K562 (cell line): ENCODE measurements around the gene CISD3. TPM values are rescaled to one million over a fixed set of nuclear protein-coding genes. Genes with fewer than 3 reads are reported as not detected.

Experiments used
- E2F4 ChIP-seq: sonication (generic); formaldehyde crosslinking; IDR thresholded peaks from 2 replicates; pipeline ENCODE4 v1.8.0; 2022; ENCODE audit warnings: mild to moderate bottlenecking, low read depth, missing genetic modification reagents
- FOXA1 ChIP-seq: fragments of 450-650 bp; IDR thresholded peaks from 2 replicates; pipeline ENCODE4 v1.6.1; 2016; ENCODE audit warnings: mild to moderate bottlenecking, borderline replicate concordance
- GATAD2A ChIP-seq: fragments of 450-650 bp; IDR thresholded peaks from 2 replicates; pipeline ENCODE4 v1.6.1; 2017
- HCFC1 ChIP-seq: IDR thresholded peaks from 2 replicates; pipeline ENCODE4 v1.6.1; 2012; ENCODE audit warnings: low read depth, low read length, improper control_type of control experiment
- HES1 ChIP-seq: fragments of 450-650 bp; IDR thresholded peaks from 2 replicates; pipeline ENCODE4 v1.6.1; 2016; ENCODE audit warnings: low read depth, mild to moderate bottlenecking, moderate library complexity
- JUNB ChIP-seq: fragments of 450-650 bp; formaldehyde crosslinking; conservative IDR thresholded peaks from 2 replicates; pipeline ENCODE4 v1.4.0; 2020; ENCODE audit warnings: mild to moderate bottlenecking
- LCOR ChIP-seq: sonication (generic); formaldehyde crosslinking; IDR thresholded peaks from 2 replicates; pipeline ENCODE4 v1.8.0; 2022; ENCODE audit warnings: mild to moderate bottlenecking, missing genetic modification reagents
- NUFIP1 ChIP-seq: fragments of 450-650 bp; IDR thresholded peaks from 2 replicates; pipeline ENCODE4 v1.6.1; 2018; ENCODE audit not compliant: partially characterized antibody
- PATZ1 ChIP-seq: fragments of 250-450 bp; sonication (Bioruptor Pico); IDR thresholded peaks from 2 replicates; pipeline ENCODE4 v1.5.0; 2020; ENCODE audit warnings: mild to moderate bottlenecking, borderline replicate concordance
- PCBP1 ChIP-seq: fragments of 200-400 bp; formaldehyde crosslinking; IDR thresholded peaks from 2 replicates; pipeline ENCODE4 v1.6.1; 2018; ENCODE audit warnings: mild to moderate bottlenecking, low read depth, low read length; ENCODE audit not compliant: poor library complexity, severe bottlenecking
- POLR2AphosphoS5 ChIP-seq: IDR thresholded peaks from 2 replicates; pipeline ENCODE4 v1.6.1; 2011; ENCODE audit warnings: mild to moderate bottlenecking, low read depth, low read length, moderate library complexity; ENCODE audit not compliant: control insufficient read depth, insufficient read depth
- POLR2G ChIP-seq: fragments of 200-400 bp; formaldehyde crosslinking; IDR thresholded peaks from 2 replicates; pipeline ENCODE4 v1.6.1; 2017; ENCODE audit warnings: low read depth, mild to moderate bottlenecking, antibody characterized with exemption, low read length, moderate library complexity
- RBFOX2 ChIP-seq: fragments of 200-400 bp; formaldehyde crosslinking; IDR thresholded peaks from 2 replicates; pipeline ENCODE4 v1.6.1; 2017; ENCODE audit warnings: low read depth, mild to moderate bottlenecking, low read length, moderate library complexity
- SMARCE1 ChIP-seq: fragments of 450-650 bp; IDR thresholded peaks from 2 replicates; pipeline ENCODE4 v1.7.1; 2016; ENCODE audit warnings: mild to moderate bottlenecking
- ZFX ChIP-seq: sonication (generic); formaldehyde crosslinking; IDR thresholded peaks from 2 replicates; pipeline ENCODE4 v1.8.0; 2022; ENCODE audit warnings: mild to moderate bottlenecking, missing genetic modification reagents, moderate library complexity
- ZNF347 ChIP-seq: fragments of 450-650 bp; formaldehyde crosslinking; IDR thresholded peaks from 2 replicates; pipeline ENCODE4 v1.4.0; 2020; ENCODE audit warnings: low read depth, mild to moderate bottlenecking, moderate library complexity
- ZNF639 ChIP-seq, 2 experiments: fragments of 200-800 bp in 1 of 2; sonication (Bioruptor generic) in 1 of 2; sonication (generic) in 1 of 2; formaldehyde crosslinking in 1 of 2; IDR thresholded peaks in 1 of 2; conservative IDR thresholded peaks in 1 of 2; 2 replicates each; pipeline versions ENCODE4 v1.5.0 to v1.6.1; 2016 to 2020; ENCODE audit warnings: missing compliant biosample characterization in 1 of 2, missing genetic modification characterization in 1 of 2, missing genetic modification reagents in 1 of 2
- ZNF75A ChIP-seq: fragments of 450-650 bp; formaldehyde crosslinking; IDR thresholded peaks from 2 replicates; pipeline ENCODE4 v1.4.0; 2020; ENCODE audit warnings: mild to moderate bottlenecking
- ZNF778 ChIP-seq: fragments of 450-650 bp; formaldehyde crosslinking; IDR thresholded peaks from 2 replicates; pipeline ENCODE4 v1.4.0; 2020; ENCODE audit warnings: mild to moderate bottlenecking, moderate library complexity
- polyA plus RNA-seq, 8 experiments: library from polyadenylated mRNA; depleted of rRNA in 4 of 8; stranded (reverse) in 5 of 8; unstranded in 3 of 8; fragments of >200 nt; fragmentation: Nextera tagmentation in 2 of 8; fragmentation: Illumina TruSeq in 1 of 8; extraction: Ambion mirVana in 2 of 8; extraction: Trizol in 1 of 8; gene quantifications; 2 replicates each; pipeline versions ENCODE4 v1.2.1 to v1.2.3, GENCODE V29; 2011 to 2014; ENCODE audit warnings: inconsistent platforms in 1 of 8, missing spikeins in 1 of 8
- total RNA-seq, 7 experiments: library from RNA; depleted of rRNA in 6 of 7; stranded (reverse); fragments of >200 nt in 6 of 7; fragmentation: Illumina TruSeq in 2 of 7; extraction: Trizol in 2 of 7; gene quantifications; 2 replicates each; pipeline versions ENCODE4 v1.2.1 to v1.2.3, GENCODE V29; 2011 to 2021; ENCODE audit warnings: low replicate concordance in 1 of 7
- TF ChIP-seq, protein P1 (sequence below), 3 experiments: IDR thresholded peaks in 2 of 3; conservative IDR thresholded peaks in 1 of 3; 2 replicates each; pipeline ENCODE4 v1.5.1; 2011 to 2012; ENCODE audit warnings: low read length in 3 of 3, mild to moderate bottlenecking in 3 of 3, control low read depth in 2 of 3, improper control_type of control experiment in 1 of 3, inconsistent platforms in 1 of 3, low read depth in 1 of 3, mixed read lengths in 1 of 3, moderate library complexity in 1 of 3; ENCODE audit not compliant: insufficient read depth in 2 of 3

The CISD3 gene
- total and polyA plus RNA-seq, 9 of the 15 experiments (the other 6 are each of a cell fraction or from before 2014, with no cell fraction given), result 5.0 to 60.7 (median 15.7) TPM

GRCh38 chr17:38747463-38748148, 17.5 kb downstream of the CISD3 start (continued):
- peak; percentile 66 for TF ChIP-seq POLR2G
- TF ChIP-seq ZNF75A (CRISPR knock-in tag), result no peak
- no peak for TF ChIP-seq JUNB
- TF ChIP-seq GATAD2A, result 0 out of 2 replicates have a peak, but pooled peaks have one; percentile 68
- TF ChIP-seq, protein P1, sequence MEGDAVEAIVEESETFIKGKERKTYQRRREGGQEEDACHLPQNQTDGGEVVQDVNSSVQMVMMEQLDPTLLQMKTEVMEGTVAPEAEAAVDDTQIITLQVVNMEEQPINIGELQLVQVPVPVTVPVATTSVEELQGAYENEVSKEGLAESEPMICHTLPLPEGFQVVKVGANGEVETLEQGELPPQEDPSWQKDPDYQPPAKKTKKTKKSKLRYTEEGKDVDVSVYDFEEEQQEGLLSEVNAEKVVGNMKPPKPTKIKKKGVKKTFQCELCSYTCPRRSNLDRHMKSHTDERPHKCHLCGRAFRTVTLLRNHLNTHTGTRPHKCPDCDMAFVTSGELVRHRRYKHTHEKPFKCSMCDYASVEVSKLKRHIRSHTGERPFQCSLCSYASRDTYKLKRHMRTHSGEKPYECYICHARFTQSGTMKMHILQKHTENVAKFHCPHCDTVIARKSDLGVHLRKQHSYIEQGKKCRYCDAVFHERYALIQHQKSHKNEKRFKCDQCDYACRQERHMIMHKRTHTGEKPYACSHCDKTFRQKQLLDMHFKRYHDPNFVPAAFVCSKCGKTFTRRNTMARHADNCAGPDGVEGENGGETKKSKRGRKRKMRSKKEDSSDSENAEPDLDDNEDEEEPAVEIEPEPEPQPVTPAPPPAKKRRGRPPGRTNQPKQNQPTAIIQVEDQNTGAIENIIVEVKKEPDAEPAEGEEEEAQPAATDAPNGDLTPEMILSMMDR (IDR thresholded peaks at IDR 0.05 in 2 of 3, conservative IDR thresholded peaks at IDR 0.05 in 1 of 3; ENCODE audit: insufficient read depth in 2 of 3, low read depth in 1 of 3, low read length in 3 of 3), result peak; percentile 15 to 30 (median 17); a peak in 2 of 6 replicates
- TF ChIP-seq HES1, result no peak
- 0 out of 2 replicates have a peak, but pooled peaks have one; percentile 18 for TF ChIP-seq ZFX (CRISPR knock-in tag)
- no peak for TF ChIP-seq NUFIP1
- no peak for TF ChIP-seq PATZ1 (CRISPR knock-in tag)
- TF ChIP-seq FOXA1, result no peak
- no peak for TF ChIP-seq E2F4
- TF ChIP-seq SMARCE1, result peak; percentile 35; the same call in 1 of the 2 replicates
- no peak for TF ChIP-seq LCOR
- no peak for TF ChIP-seq ZNF347 (CRISPR knock-in tag)
- TF ChIP-seq ZNF639 (CRISPR knock-in tag; conservative IDR thresholded peaks at IDR 0.05 in 1 of 2, IDR thresholded peaks at IDR 0.05 in 1 of 2), result 0 out of 4 replicates have a peak, but pooled peaks of 1 of the 2 experiments have one; percentile 24
- peak; percentile 62; the same call in 1 of the 2 replicates for TF ChIP-seq RBFOX2
- peak; percentile 30 for TF ChIP-seq PCBP1
- no peak for TF ChIP-seq ZNF778 (CRISPR knock-in tag)
- TF ChIP-seq HCFC1, result no peak
- no peak for TF ChIP-seq POLR2AphosphoS5
